ENCODE data around the gene HOMER3.

The HOMER3 gene

GRCh38 chr19:18961767-18962620 lies 21.0 kb upstream of the HOMER3 start:
- no peak for DNase-seq (ENCODE audit: low spot score)
- ChIA-PET CTCF (no interaction called here), POLR2A (ENCODE audit: low non-redundant PET) (no interaction called here)
- no peak overlapping the region for H3K27ac ChIP-seq
- TF ChIP-seq, protein P1, sequence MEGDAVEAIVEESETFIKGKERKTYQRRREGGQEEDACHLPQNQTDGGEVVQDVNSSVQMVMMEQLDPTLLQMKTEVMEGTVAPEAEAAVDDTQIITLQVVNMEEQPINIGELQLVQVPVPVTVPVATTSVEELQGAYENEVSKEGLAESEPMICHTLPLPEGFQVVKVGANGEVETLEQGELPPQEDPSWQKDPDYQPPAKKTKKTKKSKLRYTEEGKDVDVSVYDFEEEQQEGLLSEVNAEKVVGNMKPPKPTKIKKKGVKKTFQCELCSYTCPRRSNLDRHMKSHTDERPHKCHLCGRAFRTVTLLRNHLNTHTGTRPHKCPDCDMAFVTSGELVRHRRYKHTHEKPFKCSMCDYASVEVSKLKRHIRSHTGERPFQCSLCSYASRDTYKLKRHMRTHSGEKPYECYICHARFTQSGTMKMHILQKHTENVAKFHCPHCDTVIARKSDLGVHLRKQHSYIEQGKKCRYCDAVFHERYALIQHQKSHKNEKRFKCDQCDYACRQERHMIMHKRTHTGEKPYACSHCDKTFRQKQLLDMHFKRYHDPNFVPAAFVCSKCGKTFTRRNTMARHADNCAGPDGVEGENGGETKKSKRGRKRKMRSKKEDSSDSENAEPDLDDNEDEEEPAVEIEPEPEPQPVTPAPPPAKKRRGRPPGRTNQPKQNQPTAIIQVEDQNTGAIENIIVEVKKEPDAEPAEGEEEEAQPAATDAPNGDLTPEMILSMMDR (conservative IDR thresholded peaks at IDR 0.05; ENCODE audit: low read depth): no peak

GRCh38 chr19:18960370-18960769 lies 19.4 kb upstream of the HOMER3 start:
- H3K27ac ChIP-seq: no peak overlapping the region
- no peak for DNase-seq (ENCODE audit: low spot score)
- ChIA-PET POLR2A (ENCODE audit: low non-redundant PET) (no interaction called here), CTCF (interaction anchor here (0.7 kb wide), 1 partner anchor 11 kb away, joined by 3 read pairs; no protein-coding TSS in a partner anchor)
- TF ChIP-seq, protein P1 (conservative IDR thresholded peaks at IDR 0.05; ENCODE audit: low read depth): no peak

DNA sequence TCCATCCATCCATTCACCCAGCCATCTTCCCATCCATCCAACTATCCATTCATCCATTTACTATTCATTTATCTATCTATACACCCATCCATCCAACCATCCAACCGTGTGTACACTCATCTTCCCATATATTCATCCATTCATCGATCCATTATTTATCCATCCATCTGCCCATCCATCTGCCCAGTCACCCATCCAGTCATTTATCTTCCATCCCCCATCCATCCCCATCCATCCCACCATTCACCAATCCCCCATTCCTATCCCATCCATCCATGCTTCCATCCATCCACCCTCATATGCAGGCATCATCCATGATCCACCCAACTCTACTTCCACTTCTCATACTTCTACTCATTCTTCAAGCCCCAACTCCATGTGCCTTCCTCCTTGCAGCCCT lies 14.0 kb upstream of the HOMER3 start:
- DNase-seq (ENCODE audit: low spot score): no peak
- CTCF ChIA-PET: no interaction called here
- no peak overlapping the region for H3K27ac ChIP-seq
- TF ChIP-seq, protein P1 (conservative IDR thresholded peaks at IDR 0.05; ENCODE audit: low read depth): no peak
- POLR2A ChIA-PET (ENCODE audit: low non-redundant PET): no interaction called here

DNA sequence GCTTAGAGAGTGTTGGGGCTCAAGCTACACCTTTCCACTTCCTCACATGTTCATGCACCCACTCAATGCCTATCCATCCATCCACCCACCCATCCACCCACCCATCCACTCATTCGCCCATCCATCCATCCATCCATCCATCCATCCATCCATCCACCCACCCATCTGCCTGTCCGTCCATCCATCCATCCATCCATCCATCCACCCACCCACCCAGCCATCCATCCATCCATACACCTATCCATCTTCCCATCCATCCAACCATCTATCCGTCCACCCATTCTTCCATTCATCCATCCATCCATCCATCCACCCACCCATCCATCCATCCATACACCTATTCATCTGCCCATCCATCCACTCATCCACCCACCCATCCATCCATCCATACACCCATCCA lies 13.1 kb upstream of the HOMER3 start:
- CTCF ChIA-PET: no interaction called here
- POLR2A ChIA-PET (ENCODE audit: low non-redundant PET): no interaction called here
- no peak for DNase-seq (ENCODE audit: low spot score)
- H3K27ac ChIP-seq: no peak overlapping the region; the same call in 1 of the 2 replicates
- TF ChIP-seq, protein P1 (conservative IDR thresholded peaks at IDR 0.05; ENCODE audit: low read depth): no peak

GRCh38 chr19:18952364-18953003 lies 11.5 kb upstream of the HOMER3 start:
- peak overlapping the region; percentile 84 for H3K27ac ChIP-seq
- DNase-seq (ENCODE audit: low spot score): peak; percentile 60
- CTCF ChIA-PET: interaction anchor here (0.7 kb wide), 1 partner anchor 536 kb away, joined by 3 read pairs; no protein-coding TSS in a partner anchor
- POLR2A ChIA-PET (ENCODE audit: low non-redundant PET): interaction anchor here (0.7 kb wide), 1 partner anchor 672 kb away, joined by 4 read pairs; no protein-coding TSS in a partner anchor

DNA sequence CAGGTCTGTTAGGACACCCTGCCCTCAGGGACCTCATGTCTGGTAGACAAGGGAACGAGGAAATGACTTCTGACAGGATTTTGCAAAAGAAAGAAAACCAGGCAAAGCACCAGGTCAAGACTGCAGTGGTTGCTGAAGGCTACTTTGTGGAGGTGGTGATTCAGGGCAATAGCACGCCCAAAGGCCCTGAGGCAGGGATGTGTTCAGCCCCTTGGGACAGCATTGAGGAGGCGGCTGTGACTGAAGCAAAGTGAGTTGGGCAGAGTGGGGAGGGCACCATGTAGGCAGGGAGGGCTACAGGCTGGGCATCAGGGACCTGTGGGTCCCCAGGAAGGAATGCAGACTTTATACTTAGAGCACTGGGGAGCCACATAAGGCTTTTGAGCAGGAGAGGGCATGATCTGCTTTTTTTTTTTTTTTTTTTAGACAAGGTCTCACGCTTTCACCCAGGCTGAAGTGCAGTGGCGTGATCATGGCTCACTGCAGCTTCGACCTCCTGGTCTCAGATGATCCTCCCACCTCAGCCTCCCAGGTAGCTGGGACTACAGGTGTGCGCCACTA lies 10.8 kb upstream of the HOMER3 start:
- ChIA-PET CTCF (no interaction called here), POLR2A (ENCODE audit: low non-redundant PET) (interaction anchor here (0.7 kb wide), 1 partner anchor 671 kb away, joined by 4 read pairs; no protein-coding TSS in a partner anchor)
- DNase-seq (ENCODE audit: low spot score): peak; percentile 84
- H3K27ac ChIP-seq: peak overlapping the region; percentile 84
- TF ChIP-seq, protein P1 (conservative IDR thresholded peaks at IDR 0.05; ENCODE audit: low read depth): no peak

Measured in RWPE1 (cell line).